Measurements from ENCODE around the gene RAPGEF5.

The RAPGEF5 gene

GRCh38 chr7:22182149-22182548 is 174.8 kb downstream of the RAPGEF5 start:
- peak; percentile 57 for DNase-seq

- no peak for DNase-seq
Observed at GRCh38 chr7:22181663-22182062, 175.3 kb downstream of the RAPGEF5 start.

- no peak for DNase-seq
Observed at GRCh38 chr7:22179442-22179879, 177.5 kb downstream of the RAPGEF5 start.

- DNase-seq: no peak
Observed at GRCh38 chr7:22178735-22179134, 178.2 kb downstream of the RAPGEF5 start.

GRCh38 chr7:22176791-22177412 is 180.1 kb downstream of the RAPGEF5 start:
- DNase-seq: no peak

- DNase-seq: no peak
Observed at GRCh38 chr7:22174574-22174953, 182.4 kb downstream of the RAPGEF5 start.

- DNase-seq: peak; percentile 74
Observed at GRCh38 chr7:22173685-22174573, 183.0 kb downstream of the RAPGEF5 start.

GRCh38 chr7:22168129-22168634 is 188.8 kb downstream of the RAPGEF5 start:
- no peak for DNase-seq

- DNase-seq: no peak
Observed at GRCh38 chr7:22167482-22167881, 189.5 kb downstream of the RAPGEF5 start.

GRCh38 chr7:22166928-22167327 is 190.0 kb downstream of the RAPGEF5 start:
- no peak for DNase-seq

- DNase-seq: peak; percentile 31
Observed at GRCh38 chr7:22159341-22159740, 197.6 kb downstream of the RAPGEF5 start.

GRCh38 chr7:22157552-22157951 is 199.4 kb downstream of the RAPGEF5 start:
- no peak for DNase-seq

- no peak for DNase-seq
Observed at GRCh38 chr7:22156205-22156604, 200.7 kb downstream of the RAPGEF5 start.

- DNase-seq: no peak
Observed at GRCh38 chr7:22154143-22154529, 202.8 kb downstream of the RAPGEF5 start.

GRCh38 chr7:22153432-22154142 is 203.4 kb downstream of the RAPGEF5 start:
- DNase-seq: no peak

- DNase-seq: no peak
Observed at GRCh38 chr7:22152690-22153089, 204.3 kb downstream of the RAPGEF5 start.

- DNase-seq: no peak
Observed at GRCh38 chr7:22151901-22152300, 205.1 kb downstream of the RAPGEF5 start.

- no peak for DNase-seq
Observed at GRCh38 chr7:22150221-22150620, 206.7 kb downstream of the RAPGEF5 start.

- DNase-seq: no peak
Observed at GRCh38 chr7:22147868-22148267, 209.1 kb downstream of the RAPGEF5 start.

GRCh38 chr7:22146961-22147512 is 209.9 kb downstream of the RAPGEF5 start:
- no peak for DNase-seq

GRCh38 chr7:22144950-22145349 is 212.0 kb downstream of the RAPGEF5 start:
- no peak for DNase-seq

- DNase-seq: no peak
Observed at GRCh38 chr7:22143491-22143890, 213.5 kb downstream of the RAPGEF5 start.

- no peak for DNase-seq
Observed at GRCh38 chr7:22142572-22142971, 214.4 kb downstream of the RAPGEF5 start.
